Measurements from ENCODE around the gene UNC119B.
A peak's percentile ranks its signal among the peaks of the same experiment; 100 is the strongest.
"Not testable (repeated sequence)": the region's sequence is repeated elsewhere in the genome, so short reads cannot be mapped to it uniquely, and the experiment has no call there.

The UNC119B gene

DNA sequence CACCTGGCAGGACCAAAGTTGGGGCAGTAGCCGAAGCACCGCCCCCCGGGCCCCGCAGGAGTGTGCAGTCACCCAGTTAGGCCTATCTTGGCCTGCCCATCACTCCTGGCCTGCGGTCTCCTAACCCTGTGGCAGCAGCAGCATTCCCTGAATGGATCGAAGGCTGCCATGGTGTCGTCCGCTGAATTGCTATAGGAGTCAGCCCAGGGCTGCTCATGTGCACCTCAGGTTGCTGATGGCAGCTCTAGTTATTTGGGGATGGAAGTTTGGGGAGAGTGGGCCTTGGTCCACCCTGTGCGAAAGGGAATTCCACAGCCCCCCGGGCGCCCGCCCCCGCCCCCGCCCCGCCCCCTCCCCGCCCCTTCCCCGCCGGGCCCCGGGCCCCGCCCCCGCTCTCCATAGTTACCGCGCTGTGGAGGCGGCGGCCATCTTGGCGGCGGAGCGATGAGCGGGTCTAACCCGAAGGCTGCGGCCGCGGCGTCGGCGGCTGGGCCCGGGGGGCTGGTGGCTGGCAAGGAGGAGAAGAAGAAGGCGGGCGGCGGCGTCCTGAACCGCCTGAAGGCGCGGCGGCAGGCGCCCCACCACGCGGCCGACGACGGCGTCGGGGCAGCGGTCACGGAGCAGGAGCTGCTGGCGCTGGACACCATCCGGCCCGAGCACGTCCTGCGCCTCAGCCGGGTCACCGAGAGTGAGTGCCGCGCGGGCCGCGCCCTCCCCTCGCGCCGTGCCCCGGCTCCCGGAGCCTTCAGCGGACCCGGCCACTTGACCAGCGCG is at the start of gene UNC119B:
Gene UNC119B, plus strand, starts transcription at position 428 of the 774 bp plus-strand sequence. Its CDS starts 17 bp downstream, at position 445.
- DNase-seq (ENCODE audit: low read depth in 2 of 2) = peak; percentile 70 to 75

DNA sequence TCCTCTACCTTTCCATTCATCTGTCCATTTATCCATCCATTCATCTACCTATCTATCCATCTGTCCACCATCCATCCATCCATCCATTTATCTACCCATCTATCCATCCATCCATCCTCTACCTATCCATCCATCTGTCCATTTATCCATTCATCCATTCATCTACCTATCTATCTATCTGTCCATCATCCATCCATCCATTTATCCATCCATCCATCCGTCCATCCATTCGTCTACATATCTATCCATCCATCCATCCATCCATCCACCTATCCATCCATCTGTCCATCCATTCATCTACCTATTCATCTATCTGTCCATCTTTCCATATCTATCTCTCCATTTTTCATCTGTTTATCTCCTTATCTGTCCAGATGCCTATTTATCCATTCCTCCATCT is 48.8 kb upstream of the UNC119B start:
- DNase-seq (ENCODE audit: low read depth in 2 of 2) = no peak

DNA sequence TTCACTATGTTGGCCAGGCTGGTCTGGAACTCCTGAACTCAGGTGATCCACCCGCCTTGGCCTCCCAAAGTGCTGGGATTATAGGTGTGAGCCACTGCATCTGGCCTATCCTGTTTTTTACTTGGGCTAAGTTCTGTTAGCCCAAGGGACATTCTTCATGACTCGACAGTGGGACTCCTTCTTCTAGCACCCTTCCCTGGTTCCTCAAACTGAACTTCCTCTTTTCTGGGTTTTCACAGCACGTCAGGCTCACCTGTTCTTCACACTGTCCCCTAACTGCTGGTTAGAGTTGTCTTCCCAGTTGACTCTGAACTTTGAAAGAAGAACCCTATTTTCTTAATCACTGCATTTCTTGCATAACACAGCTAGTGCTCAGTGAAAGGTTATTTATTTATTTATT is 47.4 kb upstream of the UNC119B start:
- DNase-seq (ENCODE audit: low read depth in 2 of 2) = no peak

DNA sequence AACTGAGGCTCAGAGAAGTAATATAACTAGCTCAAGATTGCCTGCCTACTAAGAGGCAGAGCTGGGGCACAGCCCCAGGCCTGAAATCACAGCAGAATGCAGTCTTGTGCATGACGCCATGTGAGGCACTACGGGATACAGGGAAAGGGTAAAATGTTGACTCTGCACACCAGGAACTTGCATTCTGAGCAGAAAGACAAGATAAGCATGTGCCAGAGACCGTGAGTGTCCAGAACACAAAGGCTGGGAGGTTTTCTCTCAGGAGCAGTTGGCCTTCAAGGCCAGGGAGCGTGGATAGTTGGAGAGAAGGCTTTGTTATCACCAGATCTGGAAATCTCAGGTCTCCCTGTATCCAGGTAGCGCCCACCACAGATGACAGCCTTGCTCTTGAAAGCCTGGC is 46.5 kb upstream of the UNC119B start:
- DNase-seq (ENCODE audit: low read depth in 2 of 2) = no peak

DNA sequence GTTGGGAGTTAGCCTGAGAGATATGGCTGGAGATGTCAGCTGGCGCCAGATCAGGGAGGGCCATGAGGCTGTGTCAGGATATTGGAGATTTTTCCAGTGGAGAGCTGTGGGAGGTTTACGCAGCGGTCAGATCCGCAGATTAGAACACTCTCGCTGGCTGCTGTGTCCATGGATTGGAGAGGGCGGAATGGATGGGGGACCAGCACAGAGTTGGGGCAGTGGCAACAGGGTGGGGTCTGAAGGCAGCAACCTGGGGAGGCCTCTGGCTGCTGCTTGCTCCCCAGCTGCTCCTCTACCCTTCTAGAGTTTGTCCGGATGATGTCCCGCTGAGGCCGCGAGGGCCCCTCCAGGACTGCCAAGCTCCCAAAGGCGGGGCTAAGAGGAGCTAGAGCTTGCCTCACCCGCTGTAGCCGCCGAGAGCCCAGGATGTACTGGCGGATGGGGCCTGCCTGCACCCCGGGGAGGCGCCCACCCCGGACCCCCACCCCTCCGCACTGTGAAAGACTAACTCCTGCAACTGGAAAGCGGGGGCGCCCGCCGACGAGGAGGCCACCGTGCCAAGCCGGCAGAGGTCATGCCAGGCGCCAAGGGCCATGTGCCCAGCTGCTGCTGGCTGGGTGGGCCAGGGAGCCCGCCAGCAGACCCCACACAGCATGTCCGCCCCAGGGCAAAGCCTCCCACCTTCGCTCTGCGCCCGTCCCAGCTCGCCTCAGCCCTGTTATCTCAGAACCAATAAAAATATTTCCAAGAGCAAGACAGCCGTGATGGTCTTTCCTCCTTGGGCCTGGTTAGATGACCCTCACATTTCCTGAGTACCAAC is 43.5 kb upstream of the UNC119B start:
- DNase-seq (ENCODE audit: low read depth in 2 of 2) = no peak

DNA sequence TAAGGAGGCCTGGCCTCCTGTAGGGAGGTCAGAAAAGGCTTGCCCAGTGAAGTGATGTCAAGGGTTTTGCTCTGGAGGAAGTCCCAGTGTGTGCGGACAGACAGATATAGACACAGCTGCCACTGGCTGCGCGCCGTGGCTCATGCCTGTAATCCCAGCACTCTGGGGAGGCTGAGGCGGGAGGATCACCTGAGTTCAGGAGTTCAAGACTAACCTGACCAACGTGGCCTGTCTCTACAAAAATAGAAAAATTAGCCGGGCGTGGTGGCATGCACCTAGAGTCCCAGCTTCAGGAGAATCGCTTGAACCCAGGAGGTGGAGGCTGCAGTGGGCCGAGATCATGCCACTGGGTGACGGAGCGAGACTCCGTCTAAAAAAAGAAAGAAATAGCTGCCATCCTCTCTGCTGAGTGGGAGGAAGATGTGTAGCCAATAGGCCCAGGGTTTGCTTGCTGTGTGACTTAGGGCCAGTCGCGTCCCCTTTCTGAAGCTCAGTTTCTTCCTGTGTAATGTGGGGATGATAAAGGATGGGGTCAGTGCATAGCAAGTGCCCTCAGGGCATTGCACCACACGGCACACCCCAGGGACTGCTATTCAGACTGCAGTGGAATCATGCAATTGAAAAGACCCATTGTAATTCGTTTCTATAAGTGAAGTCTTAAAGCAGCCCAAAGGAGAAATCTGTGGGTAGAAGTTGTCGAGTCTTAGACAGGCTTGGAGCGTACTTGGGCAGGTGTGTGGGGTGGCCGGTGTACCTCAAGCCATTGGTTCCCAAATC is 42.0 kb upstream of the UNC119B start:
- DNase-seq (ENCODE audit: low read depth in 2 of 2) = no peak

DNA sequence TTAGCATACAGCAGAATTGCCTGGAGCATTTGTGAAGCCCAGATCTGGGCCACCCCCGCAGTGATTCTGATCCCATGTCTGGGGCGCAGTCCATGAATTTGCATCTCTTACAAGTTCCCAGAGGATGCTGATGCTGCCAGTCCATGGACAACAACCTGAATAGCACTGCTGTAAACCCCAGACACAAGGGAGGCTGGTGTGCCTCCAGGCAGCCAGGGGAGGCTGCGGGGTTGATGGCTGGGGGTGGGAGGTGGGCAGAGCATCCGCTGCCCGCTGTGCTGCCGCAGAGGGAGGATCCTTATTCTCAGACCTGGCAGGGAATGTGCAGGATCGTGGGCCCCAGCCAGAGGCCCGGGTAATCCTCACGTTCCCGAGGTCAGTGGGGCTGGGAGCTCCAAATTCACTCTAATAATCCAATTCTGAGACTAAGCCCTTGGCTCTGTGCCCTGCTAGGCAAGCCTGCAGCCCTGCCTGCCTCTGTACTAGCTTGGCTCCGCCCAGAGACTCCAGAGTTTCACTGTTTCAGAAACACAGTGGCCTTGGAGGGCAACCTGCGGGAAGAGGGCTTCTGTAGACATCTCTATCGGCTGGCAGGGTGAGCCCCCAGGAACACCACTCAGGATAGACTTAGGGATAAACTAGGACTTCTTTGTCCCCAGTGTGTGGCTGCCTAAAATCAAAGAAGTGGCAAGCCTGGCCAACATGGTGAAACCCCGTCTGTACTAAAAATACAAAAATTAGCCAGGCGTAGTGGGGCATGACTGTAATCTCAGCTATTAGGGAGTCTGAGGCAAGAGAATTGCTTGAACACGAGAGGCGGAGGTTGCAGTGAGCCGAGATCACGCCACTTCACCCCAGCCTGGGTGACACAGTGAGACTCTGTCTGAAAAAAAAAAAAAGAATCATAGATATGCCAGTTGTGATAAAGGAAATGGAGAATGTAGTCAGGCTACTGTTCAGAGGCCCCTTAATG is 41.1 kb upstream of the UNC119B start:
- no peak for DNase-seq (ENCODE audit: low read depth in 2 of 2)

DNA sequence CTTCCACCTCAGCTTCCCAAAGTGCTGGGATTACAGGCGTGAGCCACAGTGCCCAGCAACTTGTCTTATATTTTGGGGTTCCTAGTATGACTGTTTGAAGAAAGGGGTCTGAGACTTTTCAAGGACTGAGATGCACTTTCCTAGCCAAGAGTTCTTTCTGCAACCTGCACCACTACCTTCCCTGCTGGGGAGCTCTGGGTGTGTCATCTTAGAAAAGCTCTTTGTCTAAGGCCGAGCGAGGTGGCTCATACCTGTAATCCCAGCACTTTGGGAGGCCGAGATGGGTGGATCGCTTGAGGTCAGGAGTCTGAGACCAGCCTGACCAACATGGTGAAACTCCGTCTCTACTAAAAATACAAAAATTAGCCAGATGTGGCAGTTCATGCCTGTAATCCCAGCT is 40.0 kb upstream of the UNC119B start:
- DNase-seq (ENCODE audit: low read depth in 2 of 2) = not testable (repeated sequence)

DNA sequence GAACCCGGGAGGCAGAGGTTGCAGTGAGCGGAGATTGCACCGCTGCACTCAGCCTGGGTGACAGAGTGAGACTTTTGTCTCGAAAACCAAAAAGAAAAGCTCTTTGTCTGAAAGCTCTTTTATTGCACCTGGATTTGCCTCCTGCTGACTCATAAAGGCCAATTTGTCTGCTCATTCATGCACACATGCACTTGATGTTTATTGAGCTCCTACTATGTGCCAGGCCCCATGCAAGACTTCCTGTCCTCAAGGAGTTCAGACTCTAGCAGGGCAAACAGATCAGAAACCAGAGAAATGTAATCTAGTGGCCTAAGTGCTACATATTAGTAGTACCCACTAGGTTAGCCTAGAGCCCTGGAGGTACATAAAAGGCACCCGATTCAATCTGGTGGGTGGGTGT is 39.6 kb upstream of the UNC119B start:
- DNase-seq (ENCODE audit: low read depth in 2 of 2) = no peak

DNA sequence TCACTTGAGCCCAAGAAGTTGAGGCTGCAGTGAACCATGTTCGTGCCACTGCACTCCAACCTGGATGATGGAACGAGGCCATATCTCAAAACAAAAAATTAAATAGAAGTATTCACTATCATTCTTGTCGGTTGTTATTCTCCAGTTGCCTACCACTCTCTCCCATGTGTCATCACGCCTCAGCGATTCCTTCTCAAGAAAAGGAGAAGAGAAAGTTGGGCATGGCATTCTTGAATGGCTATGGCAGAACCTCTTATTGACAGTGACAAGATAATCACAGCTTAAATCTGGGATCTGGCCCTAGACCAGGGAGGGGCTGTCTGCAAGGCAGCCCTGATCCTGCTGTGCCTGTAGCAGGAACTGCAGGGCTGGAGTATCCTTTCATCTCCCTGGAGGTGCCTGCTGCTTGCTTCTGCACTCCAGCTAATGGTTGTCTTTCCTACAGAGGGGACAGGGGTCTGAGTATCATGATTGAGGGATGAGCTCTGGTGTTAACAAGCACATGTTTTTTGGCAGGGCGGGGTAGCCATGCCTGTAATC is 36.1 kb upstream of the UNC119B start:
- no peak for DNase-seq (ENCODE audit: low read depth in 2 of 2)

DNA sequence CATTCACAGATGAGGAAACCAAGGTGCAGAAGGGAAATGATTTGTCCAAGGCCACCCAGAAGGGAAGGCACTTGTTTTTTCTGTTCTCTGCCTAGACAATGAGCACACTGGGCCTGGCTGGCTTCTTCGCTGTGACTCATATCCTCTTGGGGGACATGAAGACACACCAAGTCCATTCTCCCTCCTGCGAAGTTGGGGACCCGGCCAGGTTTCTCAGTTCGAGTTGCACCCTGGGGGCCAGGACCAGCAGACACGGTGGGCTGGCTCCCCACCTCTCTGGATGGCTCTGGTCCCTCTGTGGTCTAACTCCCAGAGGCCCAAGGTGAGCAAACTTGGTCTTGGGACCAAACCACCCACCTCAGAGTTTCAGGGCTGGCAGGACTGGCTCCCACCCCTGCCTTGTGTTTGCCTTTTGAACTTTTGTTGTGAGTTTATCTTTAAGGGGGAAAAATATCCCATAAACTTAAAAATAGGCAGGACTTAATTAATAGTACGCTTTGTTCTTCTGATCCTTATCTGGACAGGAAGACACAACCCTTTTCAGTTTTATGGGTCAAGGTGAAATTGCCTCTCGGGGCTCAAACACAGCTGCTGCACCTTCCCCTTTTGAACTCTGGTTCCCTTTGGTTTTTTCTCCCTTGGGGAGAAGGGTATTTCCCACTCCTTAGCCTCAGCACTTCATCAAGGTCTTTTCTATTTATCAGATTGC is 32.3 kb upstream of the UNC119B start:
- no peak for DNase-seq (ENCODE audit: low read depth in 2 of 2)

DNA sequence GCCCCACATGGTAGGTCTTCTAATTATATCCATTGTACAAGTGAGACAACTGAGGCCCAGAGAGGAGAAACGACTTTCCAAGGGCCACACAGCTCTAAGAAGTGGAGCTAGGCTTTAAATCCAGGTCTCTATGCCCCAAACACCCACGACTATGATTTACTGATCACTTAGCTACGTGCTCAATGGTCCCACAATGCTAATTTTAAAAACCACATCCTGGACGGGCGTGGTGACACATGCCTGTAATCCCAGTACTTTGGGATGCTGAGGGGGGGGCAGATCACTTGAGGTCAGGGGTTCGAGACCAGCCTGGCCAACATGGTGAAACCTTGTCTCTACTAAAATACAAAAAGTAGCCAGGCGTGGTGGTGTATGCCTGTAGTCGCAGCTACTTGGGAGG is 31.7 kb upstream of the UNC119B start:
- no peak for DNase-seq (ENCODE audit: low read depth in 2 of 2)

DNA sequence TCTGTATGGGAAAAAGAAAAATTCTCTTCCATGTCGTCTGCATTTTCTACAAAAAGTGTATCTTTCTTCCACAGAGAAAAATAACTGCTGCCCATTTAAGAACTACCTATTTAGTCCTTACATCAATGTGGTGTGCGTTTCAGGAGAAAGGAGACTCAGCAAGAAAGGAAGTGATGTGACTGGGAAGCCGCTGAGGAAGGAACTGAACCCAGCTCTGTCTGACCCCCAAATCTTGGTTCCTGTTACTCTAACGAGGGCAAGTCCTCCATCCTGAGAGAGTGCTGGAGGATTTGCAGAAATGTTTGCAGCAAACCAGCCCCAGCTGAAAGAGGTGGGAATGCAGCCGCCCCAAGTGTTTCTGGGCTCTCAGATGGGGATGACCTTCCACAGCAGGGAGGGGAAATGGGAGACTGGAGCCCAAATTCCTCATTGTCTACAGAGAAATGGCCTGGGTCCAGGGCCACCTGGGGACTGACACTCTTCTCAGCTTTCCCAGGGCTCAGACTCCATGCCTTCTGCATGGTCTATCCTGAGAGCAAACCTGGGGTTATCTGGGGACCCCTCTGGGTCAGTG is 30.0 kb upstream of the UNC119B start:
- DNase-seq (ENCODE audit: low read depth in 2 of 2) = no peak

DNA sequence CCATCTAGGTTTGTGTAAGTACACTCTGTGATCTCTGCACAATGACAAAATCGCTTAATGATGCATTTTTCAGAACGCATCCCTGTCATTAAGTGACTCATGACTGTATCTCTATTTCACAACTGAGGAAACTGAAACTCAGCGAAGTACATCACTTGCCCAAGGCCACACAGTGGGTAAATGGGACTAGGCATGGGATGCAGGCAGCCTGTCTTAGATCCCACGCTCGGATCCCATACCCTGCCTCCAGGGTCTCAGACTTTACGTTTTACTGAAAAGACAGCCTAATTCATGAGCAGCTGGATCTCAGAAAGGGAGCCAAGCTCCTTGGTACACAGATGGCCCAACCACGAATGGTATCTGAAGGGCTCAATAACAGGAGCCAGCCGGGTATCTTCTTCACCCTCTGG is 25.7 kb upstream of the UNC119B start:
- DNase-seq (ENCODE audit: low read depth in 2 of 2) = no peak

DNA sequence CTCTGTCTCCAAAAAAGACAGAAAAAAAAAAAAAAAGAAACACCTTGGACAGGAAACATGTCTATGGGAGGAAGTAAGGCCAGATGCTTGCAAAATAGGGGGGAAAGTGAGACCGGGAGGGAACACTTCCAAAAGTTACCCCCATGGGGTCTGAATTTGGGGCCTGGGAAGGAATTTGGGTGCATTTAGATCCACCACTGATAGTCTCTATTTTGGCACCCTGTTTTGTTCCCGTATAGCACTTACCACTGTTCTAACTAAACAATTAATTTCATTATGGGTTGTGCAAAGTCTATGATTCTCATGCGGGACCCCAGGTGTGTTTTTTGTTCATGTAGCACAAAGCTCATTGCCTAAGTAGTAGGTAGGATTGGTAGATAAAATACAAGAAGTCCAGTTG is 24.7 kb upstream of the UNC119B start:
- DNase-seq (ENCODE audit: low read depth in 2 of 2) = no peak

DNA sequence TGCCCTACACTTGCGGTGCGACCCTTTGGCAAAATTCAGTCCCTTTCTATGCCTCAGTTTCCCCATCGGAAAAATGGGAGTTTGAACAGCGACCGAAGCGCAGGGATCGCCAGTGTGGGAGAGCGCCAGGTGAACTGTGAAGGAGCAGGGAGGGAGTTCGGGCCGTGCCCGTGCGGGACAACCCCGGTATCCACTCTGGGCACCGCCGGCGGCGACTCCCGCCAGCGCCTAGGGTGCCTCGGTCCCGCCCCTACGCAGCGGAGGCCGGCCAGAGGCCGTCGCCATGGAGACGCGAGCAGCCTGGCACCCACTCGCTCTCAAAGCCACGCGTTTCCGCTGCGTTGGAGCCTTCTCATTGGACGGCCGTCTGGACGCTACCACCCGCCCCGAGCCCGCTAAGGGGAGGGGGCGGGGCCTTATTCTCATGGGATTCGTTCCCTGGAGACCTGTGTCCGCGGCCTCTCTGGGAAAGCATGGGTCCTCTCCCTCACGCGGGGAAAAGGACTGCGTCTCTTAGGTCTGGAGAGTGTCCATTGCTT is 24.0 kb upstream of the UNC119B start:
- peak; percentile 94 for DNase-seq (ENCODE audit: low read depth in 2 of 2)

DNA sequence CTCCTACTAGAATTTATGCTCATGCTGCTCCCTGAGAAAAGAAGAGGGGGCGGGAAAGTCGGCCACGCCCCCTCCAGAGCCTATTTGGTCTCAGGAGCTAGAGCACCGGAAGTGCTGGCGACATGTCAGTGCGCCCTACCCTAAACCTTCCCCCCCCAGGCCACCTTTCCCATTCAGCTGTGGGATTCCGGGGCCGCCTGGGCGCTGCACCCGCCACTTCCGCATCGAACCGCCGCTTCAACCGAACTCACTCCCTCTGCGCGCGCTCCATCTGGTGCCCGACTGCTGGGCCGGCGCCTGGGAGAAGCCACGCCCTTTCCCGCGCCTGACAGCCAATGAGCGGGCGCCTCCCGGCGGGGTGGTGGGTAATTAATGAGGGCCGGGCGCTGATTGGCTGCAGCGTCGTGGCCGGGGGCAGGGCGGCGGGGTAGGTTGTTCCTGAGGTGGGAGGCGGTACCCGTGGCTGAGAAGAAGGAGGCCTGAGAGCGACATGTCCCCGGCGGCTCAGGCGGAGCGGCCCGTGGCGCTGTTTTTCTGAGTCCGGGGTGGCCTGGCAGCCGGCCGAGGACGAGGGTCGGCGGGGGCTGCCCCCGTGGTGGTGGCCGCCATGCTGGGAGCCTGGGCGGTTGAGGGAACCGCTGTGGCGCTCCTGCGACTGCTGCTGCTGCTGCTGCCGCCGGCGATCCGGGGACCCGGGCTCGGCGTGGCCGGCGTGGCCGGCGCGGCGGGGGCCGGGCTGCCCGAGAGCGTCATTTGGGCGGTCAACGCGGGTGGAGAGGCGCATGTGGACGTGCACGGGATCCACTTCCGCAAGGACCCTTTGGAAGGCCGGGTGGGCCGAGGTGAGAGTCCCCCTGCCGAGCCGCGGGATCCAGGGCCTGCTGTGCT is 23.3 kb upstream of the UNC119B start, which contains the start of gene MLEC:
Gene MLEC, plus strand, starts transcription at position 460 of the 888 bp plus-strand sequence. Its CDS starts 148 bp downstream, at position 608.
- peak; percentile 98 to 99 for DNase-seq (ENCODE audit: low read depth in 2 of 2)

DNA sequence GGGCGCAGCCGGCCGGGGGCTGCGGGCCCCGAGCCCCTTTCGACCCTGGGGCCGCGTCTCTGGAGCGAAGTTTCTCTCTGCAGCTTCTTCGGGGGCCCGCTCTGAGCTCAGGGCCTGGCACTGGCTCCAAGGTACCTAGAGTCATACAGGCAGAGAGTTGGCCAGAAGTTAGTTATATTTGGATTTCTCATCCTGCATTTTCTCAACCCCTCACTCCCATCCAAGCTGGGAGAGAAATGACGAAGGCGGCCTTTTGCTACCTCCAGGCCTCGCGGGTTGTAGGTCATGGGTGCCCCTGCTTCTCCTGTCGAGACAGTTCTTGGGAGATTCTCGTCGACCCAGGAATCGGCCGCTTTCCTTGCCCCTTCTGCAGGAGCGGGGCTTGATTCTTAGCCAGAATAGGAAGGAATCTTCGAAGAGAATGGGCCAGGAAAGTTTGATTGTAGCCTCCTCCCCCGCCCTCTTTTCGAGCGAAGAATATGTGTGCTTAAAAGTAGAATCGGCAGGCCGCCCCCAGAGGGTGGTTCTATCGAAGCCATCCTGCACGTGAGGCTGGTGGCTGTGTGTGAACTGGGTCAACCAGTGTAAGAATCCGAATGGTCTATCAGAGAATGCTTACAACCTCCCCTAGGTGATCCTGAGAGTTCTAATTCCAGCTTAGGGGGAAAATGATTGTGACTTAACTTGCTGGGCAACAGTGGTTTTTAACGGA is 22.5 kb upstream of the UNC119B start:
- DNase-seq (ENCODE audit: low read depth in 2 of 2) = peak; percentile 32

All from stimulated activated CD4-positive, alpha-beta T cell treated with anti-CD3 and anti-CD28 coated beads, Interleukin-1b, Interleukin-23, amount 100 ng/mL, for 4 hours (primary cell).